H1 (cell line): ENCODE data around the gene KCNT1. TPM values are rescaled to one million over a fixed set of nuclear protein-coding genes. Genes with fewer than 3 reads are reported as not detected.

Source experiments
- CREB1 ChIP-seq: IDR thresholded peaks from 2 replicates; pipeline ENCODE4 v1.6.1; 2012; ENCODE audit warnings: inconsistent platforms
- EGR1 ChIP-seq: IDR thresholded peaks from 2 replicates; pipeline ENCODE4 v1.6.1; 2011; ENCODE audit warnings: low read depth, low read length, borderline replicate concordance
- RBBP5 ChIP-seq: IDR thresholded peaks from 2 replicates; pipeline ENCODE4 v1.7.1; 2012; ENCODE audit warnings: low read depth, mild to moderate bottlenecking, inconsistent platforms, low read length, moderate library complexity, borderline replicate concordance
- polyA plus RNA-seq, 7 experiments: library from polyadenylated mRNA; depleted of rRNA in 3 of 7; stranded (reverse) in 5 of 7; unstranded in 2 of 7; fragments of >200 nt in 5 of 7; fragments of 200-250 nt in 2 of 7; gene quantifications; 1 replicate in 5 of 7; 2 replicates in 1 of 7; 4 replicates in 1 of 7; pipeline versions ENCODE4 v1.2.1 to v1.2.3, GENCODE V29; 2011 to 2013; ENCODE audit warnings: missing spikeins in 2 of 7, mixed read lengths in 2 of 7
- total RNA-seq: library from RNA; stranded (reverse); fragmentation: NEBNext Ultra II Directional; extraction: Animal tissue kit (Norgen Biotek cat#: 25700); gene quantifications from 2 replicates; pipeline ENCODE4 v1.2.1, GENCODE V29; 2021

KCNT1 gene
- total and polyA plus RNA-seq, 2 of the 8 experiments (the other 6 are each of a cell fraction or from before 2014, with no cell fraction given) = 0.13 to 0.20 TPM

DNA sequence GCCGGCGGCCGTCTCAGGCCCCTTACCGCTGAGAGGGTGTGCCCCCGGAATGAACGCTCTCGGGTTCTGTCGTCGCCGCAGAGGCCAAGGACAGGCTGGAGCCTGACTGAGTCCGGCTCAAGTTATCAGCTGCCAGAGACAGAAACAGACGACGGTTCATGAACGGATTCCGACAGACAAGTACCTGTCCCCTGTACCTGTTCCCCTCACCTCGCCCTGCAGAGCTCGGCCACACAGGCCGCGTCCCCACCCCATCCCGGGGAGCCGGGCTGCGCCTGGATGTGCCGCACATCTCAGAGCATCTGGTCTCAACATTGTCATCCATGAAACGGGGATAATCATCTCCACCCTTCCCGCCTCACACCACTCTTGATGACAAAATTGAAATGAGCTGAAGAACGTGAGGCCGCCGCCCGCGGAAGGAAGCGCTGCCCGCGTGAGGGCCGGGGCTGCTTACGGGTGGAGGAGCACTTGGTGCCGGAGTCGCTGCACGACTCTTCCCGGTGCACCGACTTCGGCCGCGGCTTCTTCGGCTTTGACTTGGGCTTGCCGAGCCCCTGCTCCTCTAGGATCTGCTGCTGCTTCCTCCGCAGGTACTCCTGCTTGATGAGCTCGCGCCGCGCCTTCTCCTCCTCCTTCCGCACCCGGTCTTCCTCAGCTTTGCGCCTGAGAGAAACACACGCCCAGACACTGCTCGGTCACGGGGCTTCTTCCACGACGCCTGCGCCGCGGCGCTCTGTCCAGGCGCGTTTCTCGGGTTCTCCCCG is 116.1 kb downstream of the KCNT1 start (continued):
- no peak for TF ChIP-seq RBBP5
- TF ChIP-seq CREB1 = no peak
- no peak for TF ChIP-seq EGR1
